ENCODE measurements around the gene NAP1L1.
"Not testable (repeated sequence)": the region's sequence is repeated elsewhere in the genome, so short reads cannot be mapped to it uniquely, and the experiment has no call there.

The NAP1L1 gene

DNA sequence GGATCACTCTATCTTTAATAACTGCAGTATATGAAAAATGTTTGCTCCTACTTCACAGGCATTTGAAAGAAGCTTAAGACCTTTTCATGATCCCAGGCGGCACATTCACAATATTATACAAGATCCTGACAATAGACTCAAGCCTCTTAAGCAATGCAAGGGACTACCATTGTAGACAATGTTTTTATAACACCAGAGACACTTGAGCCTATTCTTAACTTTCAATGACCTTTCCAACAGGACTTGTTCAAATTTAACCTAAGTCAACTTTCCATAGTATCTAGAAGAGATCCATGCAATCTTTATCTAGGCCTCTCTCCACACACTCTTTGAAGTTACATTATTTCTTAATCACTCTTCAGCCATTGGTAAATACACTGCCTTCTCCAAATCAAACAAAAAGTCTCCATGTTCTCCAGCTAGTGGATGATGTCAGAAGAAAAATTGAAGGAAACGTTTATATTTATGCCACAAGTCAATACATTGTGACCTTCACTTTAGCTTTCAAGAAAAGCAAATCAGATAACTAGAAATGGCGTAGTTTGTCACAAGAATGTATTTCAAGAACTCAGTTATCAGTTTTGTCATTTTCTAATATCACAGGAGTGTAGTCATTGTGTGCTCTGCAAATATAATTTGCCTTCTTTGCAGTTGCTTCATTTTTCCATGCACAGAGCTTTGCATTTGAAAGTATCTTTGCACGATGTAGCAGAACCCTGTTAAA is 94.1 kb downstream of the NAP1L1 start:
- no peak overlapping the region for H3K4me3 ChIP-seq (ENCODE audit: low read depth, low read length)
- TF ChIP-seq, protein P1, sequence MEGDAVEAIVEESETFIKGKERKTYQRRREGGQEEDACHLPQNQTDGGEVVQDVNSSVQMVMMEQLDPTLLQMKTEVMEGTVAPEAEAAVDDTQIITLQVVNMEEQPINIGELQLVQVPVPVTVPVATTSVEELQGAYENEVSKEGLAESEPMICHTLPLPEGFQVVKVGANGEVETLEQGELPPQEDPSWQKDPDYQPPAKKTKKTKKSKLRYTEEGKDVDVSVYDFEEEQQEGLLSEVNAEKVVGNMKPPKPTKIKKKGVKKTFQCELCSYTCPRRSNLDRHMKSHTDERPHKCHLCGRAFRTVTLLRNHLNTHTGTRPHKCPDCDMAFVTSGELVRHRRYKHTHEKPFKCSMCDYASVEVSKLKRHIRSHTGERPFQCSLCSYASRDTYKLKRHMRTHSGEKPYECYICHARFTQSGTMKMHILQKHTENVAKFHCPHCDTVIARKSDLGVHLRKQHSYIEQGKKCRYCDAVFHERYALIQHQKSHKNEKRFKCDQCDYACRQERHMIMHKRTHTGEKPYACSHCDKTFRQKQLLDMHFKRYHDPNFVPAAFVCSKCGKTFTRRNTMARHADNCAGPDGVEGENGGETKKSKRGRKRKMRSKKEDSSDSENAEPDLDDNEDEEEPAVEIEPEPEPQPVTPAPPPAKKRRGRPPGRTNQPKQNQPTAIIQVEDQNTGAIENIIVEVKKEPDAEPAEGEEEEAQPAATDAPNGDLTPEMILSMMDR (IDR thresholded peaks at IDR 0.05; ENCODE audit: low read depth, low read length) = no peak

DNA sequence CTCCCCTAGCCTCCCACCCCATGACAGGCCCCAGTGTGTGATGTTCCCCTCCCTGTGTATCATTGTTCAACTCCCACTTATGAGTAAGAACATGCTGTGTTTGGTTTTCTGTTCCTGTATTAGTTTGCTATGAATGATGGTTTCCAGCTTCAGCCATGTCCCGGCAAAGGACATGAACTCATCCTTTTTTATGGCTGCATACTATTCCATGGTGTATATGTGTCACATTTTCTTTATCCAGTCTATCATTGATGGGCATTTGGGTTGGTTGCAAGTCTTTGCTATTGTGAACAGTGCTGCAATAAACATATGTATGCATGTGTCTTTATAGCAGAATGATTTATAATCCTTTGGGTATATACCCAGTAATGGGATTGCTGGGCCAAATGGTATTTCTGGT is 96.8 kb downstream of the NAP1L1 start:
- not testable (repeated sequence) for H3K4me3 ChIP-seq (ENCODE audit: low read depth, low read length)

Measured in WI38 (cell line).